Thoracic aorta (tissue), 2 donors: Measurements from ENCODE around the gene MBD5. TPM values are rescaled to one million over a fixed set of nuclear protein-coding genes. Genes with fewer than 3 reads are reported as not detected.

Experiments
- ATAC-seq: fragments of 150-250 bp; one replicate; pipeline ENCODE4 v1.8.0; 2017; ENCODE audit warnings: low read depth; ENCODE audit not compliant: insufficient number of reproducible peaks, low FRiP score
- DNase-seq: peaks from one replicate; pipeline ENCODE4 v3.0.0-alpha.2; 2020; ENCODE audit warnings: low spot score
- H3K27ac ChIP-seq, 2 donors: fragments of 200-600 bp; sonication (generic); 1 replicate in 1 of 2; 2 replicates in 1 of 2; pipeline ENCODE4 v1.5.1; 2016; ENCODE audit warnings: mild to moderate bottlenecking in 2 of 2, moderate library complexity in 2 of 2
- H3K27me3 ChIP-seq: fragments of 200-600 bp; sonication (generic); replicated peaks from 2 replicates; pipeline ENCODE4 v1.6.0; 2016; ENCODE audit warnings: mild to moderate bottlenecking; ENCODE audit not compliant: insufficient read depth
- H3K36me3 ChIP-seq: fragments of 200-600 bp; sonication (generic); one replicate; pipeline ENCODE4 v1.5.1; 2016
- H3K4me1 ChIP-seq, 2 donors: fragments of 200-600 bp; sonication (generic); 1 replicate in 1 of 2; 2 replicates in 1 of 2; pipeline versions ENCODE4 v1.5.1 to v1.6.0; 2016; ENCODE audit warnings: low read depth in 2 of 2, mild to moderate bottlenecking in 1 of 2; ENCODE audit not compliant: control insufficient read depth in 1 of 2
- H3K4me3 ChIP-seq: fragments of 200-600 bp; sonication (generic); 2 replicates; pipeline ENCODE4 v1.5.1; 2016; ENCODE audit warnings: mild to moderate bottlenecking
- H3K9me3 ChIP-seq: fragments of 200-600 bp; sonication (generic); 2 replicates; pipeline ENCODE4 v1.5.1; 2016
- CTCF ChIP-seq: fragments of 200-600 bp; sonication (generic); IDR thresholded peaks from one replicate; pipeline ENCODE4 v1.5.1; 2019; ENCODE audit warnings: antibody characterized with exemption
- total RNA-seq, 2 donors: library from RNA; depleted of rRNA; stranded (reverse); fragments of >200 nt; gene quantifications; one replicate each; pipeline versions ENCODE4 v1.1.0 to v1.2.3, GENCODE V29; 2016

MBD5 gene
- total RNA-seq, 2 donors from 2014 or later: 35.1 to 50.3 TPM

DNA sequence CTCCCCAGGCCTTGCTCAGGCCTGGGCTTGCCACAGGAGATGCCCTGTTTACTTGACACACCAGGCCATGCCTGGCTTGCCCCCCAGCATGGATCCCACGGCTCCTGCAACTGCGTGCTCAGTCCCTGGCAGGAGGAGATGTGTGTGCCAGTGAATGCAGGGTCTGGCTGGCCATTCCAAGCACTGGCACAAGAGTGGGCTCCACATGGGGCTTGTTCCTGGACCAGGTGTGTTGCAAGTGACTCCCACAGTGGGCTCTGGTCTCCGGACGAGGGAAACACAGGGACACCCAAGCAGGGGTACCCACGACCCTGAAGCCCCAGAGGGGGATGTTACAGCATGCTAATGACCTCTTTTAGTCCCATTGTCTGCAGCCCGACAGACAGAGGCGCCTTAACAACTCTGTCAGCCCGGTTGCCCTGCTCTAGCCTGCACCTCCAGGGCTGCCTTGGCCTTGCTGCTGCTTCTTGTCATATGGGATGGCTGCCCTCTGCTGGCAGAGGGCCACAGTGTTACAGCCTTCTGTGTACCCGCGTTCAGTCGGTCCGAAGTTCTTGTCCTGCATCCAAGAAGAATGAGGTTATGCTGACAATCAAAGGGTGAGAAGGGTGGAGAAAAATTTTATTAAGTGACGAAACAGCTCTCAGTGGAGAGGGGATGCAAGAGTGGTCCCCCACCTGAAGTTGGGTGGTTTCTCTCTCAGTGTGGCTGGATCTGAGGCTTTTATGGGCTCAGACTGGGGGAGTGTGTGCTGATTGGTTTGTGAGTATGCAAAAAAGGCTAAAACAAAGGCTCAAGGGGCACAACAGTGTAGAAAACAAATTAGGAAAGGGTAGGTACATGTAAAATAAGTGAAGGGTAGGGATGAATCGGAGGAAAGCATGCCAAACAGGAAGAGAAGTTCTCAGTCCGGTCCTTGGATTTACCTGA lies 180.4 kb downstream of the MBD5 start:
- Histone ChIP-seq H3K27ac (no peak overlapping the region), H3K4me1 (no peaks in the 10 kb centered on the region)

DNA sequence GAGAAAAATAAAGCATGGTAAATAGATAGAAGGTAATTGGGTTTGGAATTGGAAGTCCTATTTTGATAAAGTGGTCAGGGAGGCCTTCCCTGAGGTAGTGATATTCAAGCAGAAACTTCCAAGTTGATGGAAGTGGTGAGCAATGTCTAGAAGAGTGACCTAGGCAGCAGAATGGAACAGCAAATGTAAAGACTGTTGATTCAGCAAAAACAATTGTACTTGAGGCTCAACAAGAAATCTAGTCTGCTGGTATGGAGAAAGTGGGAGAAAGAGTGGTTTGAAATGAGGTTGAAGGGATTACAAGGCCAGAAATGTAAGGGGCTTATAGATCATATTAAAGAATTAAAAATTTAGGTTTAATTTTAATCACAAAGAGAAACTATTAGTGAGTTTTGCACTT lies 181.3 kb downstream of the MBD5 start:
- no peak overlapping the region for H3K4me3 ChIP-seq
- no peak overlapping the region for H3K27ac ChIP-seq
- no peak for DNase-seq
- no peaks in the 10 kb centered on the region for H3K27me3 ChIP-seq
- no peak for ATAC-seq
- no peaks in the 10 kb centered on the region for H3K9me3 ChIP-seq
- H3K36me3 ChIP-seq: no peaks in the 10 kb centered on the region
- TF ChIP-seq CTCF: no peak
- H3K4me1 ChIP-seq: no peaks in the 10 kb centered on the region

More for the DNA sequence above, 180.4 kb downstream of the MBD5 start:
- TF ChIP-seq CTCF: peak; percentile 16
- Histone ChIP-seq H3K4me3 (no peak overlapping the region), H3K27me3 (no peaks in the 10 kb centered on the region), H3K36me3 (no peaks in the 10 kb centered on the region), H3K9me3 (no peaks in the 10 kb centered on the region)
- DNase-seq (no peak), ATAC-seq (no peak)

- Histone ChIP-seq H3K27ac (no peak overlapping the region), H3K36me3 (no peaks in the 10 kb centered on the region), H3K4me1 (no peaks in the 10 kb centered on the region), H3K27me3 (no peaks in the 10 kb centered on the region), H3K9me3 (no peaks in the 10 kb centered on the region), H3K4me3 (no peak overlapping the region)
- no peak for TF ChIP-seq CTCF
- ATAC-seq (no peak), DNase-seq (no peak)
Observed at GRCh38 chr2:148207111-148207510, 186.2 kb downstream of the MBD5 start.

DNA sequence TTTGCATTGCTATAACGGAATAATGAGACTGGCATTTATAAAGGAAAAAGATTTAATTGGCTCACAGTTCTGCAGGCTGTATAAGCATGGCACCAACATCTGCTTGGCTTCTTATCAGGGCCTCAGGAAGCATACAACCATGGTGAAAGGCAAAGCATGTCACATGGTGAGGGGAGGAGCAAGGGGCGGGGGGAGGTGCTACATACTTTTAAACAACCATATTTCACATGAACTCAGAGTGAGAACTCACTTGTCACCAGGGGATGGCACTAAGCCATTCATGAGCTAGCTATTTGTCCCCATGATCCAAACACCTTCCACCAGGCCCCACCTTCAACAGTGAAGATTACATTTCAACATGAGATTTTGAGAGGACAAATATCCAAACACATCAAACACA lies 188.7 kb downstream of the MBD5 start:
- Histone ChIP-seq H3K9me3 (no peaks in the 10 kb centered on the region), H3K27ac (peak overlapping the region in 1 of 2 donors; percentile 30), H3K27me3 (no peaks in the 10 kb centered on the region), H3K4me3 (no peak overlapping the region), H3K4me1 (no peaks in the 10 kb centered on the region), H3K36me3 (no peaks in the 10 kb centered on the region)
- DNase-seq: no peak
- TF ChIP-seq CTCF: no peak
- no peak for ATAC-seq

- Histone ChIP-seq H3K9me3 (peaks cover 5% of the 10 kb centered on the region), H3K36me3 (no peaks in the 10 kb centered on the region), H3K27me3 (no peaks in the 10 kb centered on the region), H3K4me3 (no peak overlapping the region), H3K4me1 (no peaks in the 10 kb centered on the region), H3K27ac (no peak overlapping the region)
- no peak for DNase-seq
- no peak for ATAC-seq
- no peak for TF ChIP-seq CTCF
Observed at GRCh38 chr2:148218326-148219075, 197.6 kb downstream of the MBD5 start.
